PC-9 (cell line): ENCODE data around the gene GPR26. TPM values are rescaled to one million over a fixed set of nuclear protein-coding genes. Genes with fewer than 3 reads are reported as not detected.

ENCODE experiments used
- BruUV-seq: library from RNA; stranded (reverse); fragments of 400-500 nt; replicated peaks from 2 replicates; lab custom pipeline; 2021; lab: Mats Ljungman, UMichigan
- CTCF ChIA-PET: fragments of 300-600 bp; sonication (Branson Sonifier 250); formaldehyde crosslinking; loops from one replicate; lab custom pipeline; 2022; ENCODE audit warnings: antibody characterized with exemption; lab: Charles Lee
- POLR2A ChIA-PET: fragments of 300-600 bp; sonication (Branson Sonifier 250); formaldehyde crosslinking; loops from one replicate; lab custom pipeline; 2022; ENCODE audit warnings: antibody characterized with exemption; ENCODE audit not compliant: unreplicated experiment; lab: Charles Lee
- DNase-seq, 2 experiments: peaks; one replicate each; pipeline versions ENCODE4 v3.0.0 to v3.0.0-alpha.2; 2015 to 2022; ENCODE audit warnings: mixed read lengths in 1 of 2
- H2AFZ ChIP-seq: fragments of 200-600 bp; sonication (generic); 2 replicates; pipeline ENCODE4 v1.8.1; 2017; ENCODE audit warnings: antibody characterized with exemption
- H3F3A ChIP-seq: fragments of 200-600 bp; sonication (generic); 2 replicates; pipeline ENCODE4 v1.8.1; 2017; ENCODE audit warnings: antibody characterized with exemption, mild to moderate bottlenecking, low read depth; ENCODE audit not compliant: insufficient read depth
- H3K27ac ChIP-seq: fragments of 200-600 bp; sonication (generic); 2 replicates; pipeline ENCODE4 v1.6.1; 2016; ENCODE audit warnings: mixed run types
- H3K27me3 ChIP-seq: fragments of 200-600 bp; sonication (generic); 2 replicates; pipeline ENCODE4 v1.6.1; 2016; ENCODE audit warnings: low read depth, mixed run types; ENCODE audit not compliant: insufficient read depth
- H3K36me3 ChIP-seq: fragments of 200-600 bp; sonication (generic); 2 replicates; pipeline ENCODE4 v1.6.1; 2016; ENCODE audit warnings: low read depth, mixed run types
- H3K4me1 ChIP-seq: fragments of 200-600 bp; sonication (generic); replicated peaks from 2 replicates; pipeline ENCODE4 v1.6.1; 2016; ENCODE audit warnings: mixed run types; ENCODE audit not compliant: insufficient read depth
- H3K4me2 ChIP-seq: fragments of 200-600 bp; sonication (generic); 2 replicates; pipeline ENCODE4 v1.6.1; 2017; ENCODE audit warnings: mixed run types
- H3K4me3 ChIP-seq: fragments of 200-600 bp; sonication (generic); 2 replicates; pipeline ENCODE4 v1.6.1; 2016; ENCODE audit warnings: mixed run types
- H3K79me2 ChIP-seq: fragments of 200-600 bp; sonication (generic); 2 replicates; pipeline ENCODE4 v1.6.1; 2017; ENCODE audit warnings: low read depth, mixed run types
- H3K9me2 ChIP-seq: fragments of 200-600 bp; sonication (generic); 2 replicates; pipeline ENCODE4 v1.8.1; 2017; ENCODE audit warnings: mild to moderate bottlenecking; ENCODE audit not compliant: insufficient read depth
- H3K9me3 ChIP-seq: fragments of 200-600 bp; sonication (generic); 2 replicates; pipeline ENCODE4 v1.8.1; 2016; ENCODE audit warnings: low read depth; ENCODE audit not compliant: insufficient read depth
- H4K20me1 ChIP-seq: fragments of 200-600 bp; sonication (generic); 2 replicates; pipeline ENCODE4 v1.8.1; 2017; ENCODE audit not compliant: insufficient read depth
- EZH2 ChIP-seq: fragments of 200-600 bp; sonication (generic); IDR thresholded peaks from 2 replicates; pipeline ENCODE4 v1.8.0; 2017; ENCODE audit warnings: antibody characterized with exemption, low read depth
- intact Hi-C: fragments of 100-400 bp; cut with micrococcal nuclease; formaldehyde crosslinking; loops from one replicate; pipeline ENCODE4 v1.10.0; 2022; ENCODE audit not compliant: unreplicated experiment
- total RNA-seq: library from RNA; stranded (reverse); gene quantifications from 2 replicates; pipeline ENCODE4 v1.2.3, GENCODE V29; 2021
- TF ChIP-seq, protein P1 (sequence below): fragments of 200-600 bp; sonication (generic); conservative IDR thresholded peaks from 2 replicates; pipeline ENCODE4 v1.6.1; 2017; ENCODE audit warnings: mixed run types, antibody characterized with exemption, mild to moderate bottlenecking, moderate library complexity

GPR26 gene
- total RNA-seq, 1 experiment from 2014 or later = not detected

DNA sequence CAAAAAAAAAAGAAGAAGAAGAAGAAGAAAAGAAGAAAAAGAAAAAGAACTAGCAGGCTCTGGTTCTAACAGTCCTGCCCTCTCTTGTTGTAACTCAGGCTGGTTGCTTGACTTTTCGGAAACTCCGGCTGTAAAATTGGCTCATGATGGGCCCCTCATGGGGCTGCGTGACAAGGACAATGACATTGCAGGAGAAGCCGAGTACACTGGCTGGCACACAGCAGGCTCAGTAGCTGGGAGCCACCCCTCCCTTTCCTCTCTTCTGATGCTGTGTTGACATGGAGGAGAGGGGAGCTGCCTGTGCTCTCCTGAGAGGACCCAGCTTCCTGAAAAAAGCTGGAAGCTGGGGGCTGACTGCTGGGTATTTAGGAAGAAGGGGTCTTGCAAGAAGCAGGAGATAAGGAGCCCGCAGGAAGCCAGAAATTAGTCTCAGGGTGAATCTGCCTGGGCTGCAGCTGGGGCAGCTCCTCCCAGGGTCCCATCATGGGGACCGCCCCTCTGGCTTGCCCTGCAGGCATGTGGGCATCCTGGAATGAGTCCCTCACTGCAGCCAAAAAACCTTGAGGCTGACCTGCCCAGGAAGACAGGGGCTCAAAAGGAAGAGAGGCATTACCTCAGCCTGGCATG is 14.6 kb upstream of the GPR26 start:
- intact Hi-C loops = no loop called here
- CTCF ChIA-PET = no interaction called here
- BruUV-seq = no TSS peak

DNA sequence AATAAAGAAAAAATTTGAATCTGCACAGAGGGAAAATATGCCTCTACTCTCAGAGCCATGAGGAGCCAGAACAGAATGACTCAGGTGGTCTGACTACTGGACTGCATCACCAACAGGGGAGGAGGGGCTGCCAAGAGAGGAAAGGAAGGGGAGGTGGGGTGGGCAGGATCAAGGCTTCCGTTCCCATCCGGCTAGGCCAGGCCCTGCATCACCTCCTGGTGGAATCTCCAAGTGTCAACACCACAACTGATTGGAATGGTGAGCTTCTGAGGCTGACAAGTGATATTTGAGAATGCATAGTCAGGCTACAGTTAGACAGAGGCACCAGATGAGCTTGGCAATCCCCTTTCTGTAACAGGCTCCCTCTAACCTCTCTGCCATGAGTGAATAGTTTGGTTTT is 10.4 kb upstream of the GPR26 start:
- no peak overlapping the region for H2AFZ ChIP-seq
- no peak for DNase-seq
- H3K9me2 ChIP-seq = no peaks in the 10 kb centered on the region
- no peaks in the 10 kb centered on the region for H3K36me3 ChIP-seq
- no peaks in the 10 kb centered on the region for H3F3A ChIP-seq
- H3K79me2 ChIP-seq = no peaks in the 10 kb centered on the region
- ChIA-PET POLR2A (no interaction called here), CTCF (no interaction called here)
- no peak overlapping the region for H3K27ac ChIP-seq
- H3K4me3 ChIP-seq = no peak overlapping the region
- no peak for TF ChIP-seq EZH2
- TF ChIP-seq, protein P1, sequence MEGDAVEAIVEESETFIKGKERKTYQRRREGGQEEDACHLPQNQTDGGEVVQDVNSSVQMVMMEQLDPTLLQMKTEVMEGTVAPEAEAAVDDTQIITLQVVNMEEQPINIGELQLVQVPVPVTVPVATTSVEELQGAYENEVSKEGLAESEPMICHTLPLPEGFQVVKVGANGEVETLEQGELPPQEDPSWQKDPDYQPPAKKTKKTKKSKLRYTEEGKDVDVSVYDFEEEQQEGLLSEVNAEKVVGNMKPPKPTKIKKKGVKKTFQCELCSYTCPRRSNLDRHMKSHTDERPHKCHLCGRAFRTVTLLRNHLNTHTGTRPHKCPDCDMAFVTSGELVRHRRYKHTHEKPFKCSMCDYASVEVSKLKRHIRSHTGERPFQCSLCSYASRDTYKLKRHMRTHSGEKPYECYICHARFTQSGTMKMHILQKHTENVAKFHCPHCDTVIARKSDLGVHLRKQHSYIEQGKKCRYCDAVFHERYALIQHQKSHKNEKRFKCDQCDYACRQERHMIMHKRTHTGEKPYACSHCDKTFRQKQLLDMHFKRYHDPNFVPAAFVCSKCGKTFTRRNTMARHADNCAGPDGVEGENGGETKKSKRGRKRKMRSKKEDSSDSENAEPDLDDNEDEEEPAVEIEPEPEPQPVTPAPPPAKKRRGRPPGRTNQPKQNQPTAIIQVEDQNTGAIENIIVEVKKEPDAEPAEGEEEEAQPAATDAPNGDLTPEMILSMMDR = no peak
- H4K20me1 ChIP-seq = no peaks in the 10 kb centered on the region
- no peak overlapping the region for H3K4me2 ChIP-seq
- no peaks in the 10 kb centered on the region for H3K9me3 ChIP-seq
- no peaks in the 10 kb centered on the region for H3K4me1 ChIP-seq
- intact Hi-C loops = no loop called here
- no peaks in the 10 kb centered on the region for H3K27me3 ChIP-seq
- BruUV-seq = no TSS peak

More for the DNA sequence above, 14.6 kb upstream of the GPR26 start:
- H3K4me1 ChIP-seq = no peaks in the 10 kb centered on the region
- H3K79me2 ChIP-seq = no peaks in the 10 kb centered on the region
- no peaks in the 10 kb centered on the region for H4K20me1 ChIP-seq
- H2AFZ ChIP-seq = no peak overlapping the region
- H3K27me3 ChIP-seq = 0 out of 2 replicates have a peak, but pooled peaks cover 3% of the 10 kb centered on the region
- POLR2A ChIA-PET = no interaction called here
- no peak for DNase-seq
- H3K9me3 ChIP-seq = no peaks in the 10 kb centered on the region
- no peak overlapping the region for H3K27ac ChIP-seq
- no peak overlapping the region for H3K4me2 ChIP-seq
- no peaks in the 10 kb centered on the region for H3K36me3 ChIP-seq
- no peak overlapping the region for H3K4me3 ChIP-seq
- H3F3A ChIP-seq = no peaks in the 10 kb centered on the region
- H3K9me2 ChIP-seq = no peaks in the 10 kb centered on the region
- no peak for TF ChIP-seq EZH2

DNA sequence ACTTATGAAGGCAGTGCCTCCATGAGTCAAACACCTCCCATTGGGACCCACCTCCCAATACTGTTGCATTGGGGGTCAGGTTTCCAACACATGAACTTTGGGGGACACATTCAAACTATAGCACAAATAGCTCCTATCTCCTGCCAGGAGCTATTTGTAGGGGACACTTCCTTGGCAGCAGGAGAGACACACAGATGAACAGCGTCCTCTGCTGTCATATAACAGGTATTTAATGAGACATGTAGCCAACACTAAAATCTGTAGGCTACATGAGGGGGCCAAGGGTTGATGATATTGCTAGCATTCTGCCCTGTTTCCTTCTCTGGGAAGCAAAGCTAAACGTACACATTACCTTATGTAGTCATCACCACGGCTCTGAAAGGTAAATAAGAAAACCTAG is 2.6 kb upstream of the GPR26 start:
- no peaks in the 10 kb centered on the region for H3K79me2 ChIP-seq
- H4K20me1 ChIP-seq = no peaks in the 10 kb centered on the region
- H3K4me2 ChIP-seq = no peak overlapping the region
- no peaks in the 10 kb centered on the region for H3K9me2 ChIP-seq
- no peaks in the 10 kb centered on the region for H3K4me1 ChIP-seq
- H3K36me3 ChIP-seq = no peaks in the 10 kb centered on the region
- TF ChIP-seq EZH2 = no peak
- TF ChIP-seq, protein P1 = no peak
- H3K4me3 ChIP-seq = no peak overlapping the region
- ChIA-PET POLR2A (no interaction called here), CTCF (no interaction called here)
- DNase-seq = no peak
- H3K27ac ChIP-seq = no peak overlapping the region
- H3K27me3 ChIP-seq = no peaks in the 10 kb centered on the region
- no TSS peak for BruUV-seq
- no peak overlapping the region for H2AFZ ChIP-seq
- no peaks in the 10 kb centered on the region for H3K9me3 ChIP-seq
- intact Hi-C loops = no loop called here
- H3F3A ChIP-seq = no peaks in the 10 kb centered on the region
